GM20000 (cell line): Measurements from ENCODE around the gene TMC5.

Experiments used
- DNase-seq: peaks from one replicate; pipeline ENCODE4 v3.0.0; 2012; ENCODE audit warnings: low spot score
- CTCF ChIP-seq: IDR thresholded peaks from 2 replicates; pipeline ENCODE4 v1.5.1; 2012; ENCODE audit warnings: mild to moderate bottlenecking, control low read depth; ENCODE audit errors: extremely low read depth, missing control alignments

The TMC5 gene

GRCh38 chr16:19443659-19444058 is 26.0 kb downstream of the TMC5 start:
- DNase-seq = no peak
- no peak for TF ChIP-seq CTCF

- TF ChIP-seq CTCF = no peak
Observed at GRCh38 chr16:19446300-19446846, 28.7 kb downstream of the TMC5 start.

GRCh38 chr16:19446886-19447285 is 29.2 kb downstream of the TMC5 start:
- TF ChIP-seq CTCF = no peak
- DNase-seq = no peak

More at GRCh38 chr16:19446300-19446846, 28.7 kb downstream of the TMC5 start:
- no peak for DNase-seq

- no peak for TF ChIP-seq CTCF
- no peak for DNase-seq
Observed at GRCh38 chr16:19450186-19450585, 32.5 kb downstream of the TMC5 start.

GRCh38 chr16:19458722-19459379 is 41.2 kb downstream of the TMC5 start:
- no peak for TF ChIP-seq CTCF
- DNase-seq = no peak

GRCh38 chr16:19460397-19460796 is 42.7 kb downstream of the TMC5 start:
- no peak for DNase-seq
- TF ChIP-seq CTCF = no peak

GRCh38 chr16:19463468-19464315 is 46.0 kb downstream of the TMC5 start:
- TF ChIP-seq CTCF = no peak
- no peak for DNase-seq
